Memory B cell (primary cell): Measurements from ENCODE around the gene SORCS1.

Source experiments
- ATAC-seq: fragments of 150-1000 bp; cut with Tn5 transposase; 2 replicates; pipeline ENCODE4 v1.10.0; 2021; ENCODE audit warnings: low read depth, mild to moderate bottlenecking, moderate library complexity
- DNase-seq, 2 donors: peaks; one replicate each; pipeline ENCODE4 v3.0.0; 2022; ENCODE audit warnings: low spot score in 2 of 2
- H3K27ac Mint-ChIP-seq: one replicate; pipeline ENCODE4 v1.8.0; 2022; ENCODE audit warnings: mild to moderate bottlenecking, moderate library complexity, mixed read lengths
- H3K27me3 Mint-ChIP-seq: one replicate; pipeline ENCODE4 v1.8.0; 2022; ENCODE audit warnings: mixed read lengths
- H3K36me3 Mint-ChIP-seq: one replicate; pipeline ENCODE4 v1.8.0; 2022; ENCODE audit warnings: mild to moderate bottlenecking, mixed read lengths
- H3K4me1 Mint-ChIP-seq: one replicate; pipeline ENCODE4 v1.8.0; 2022; ENCODE audit warnings: mixed read lengths
- H3K4me3 Mint-ChIP-seq: one replicate; pipeline ENCODE4 v1.8.0; 2022; ENCODE audit warnings: mild to moderate bottlenecking, moderate library complexity, mixed read lengths
- H3K9me3 Mint-ChIP-seq: one replicate; pipeline ENCODE4 v1.8.0; 2022; ENCODE audit warnings: mixed read lengths

Gene SORCS1

DNA sequence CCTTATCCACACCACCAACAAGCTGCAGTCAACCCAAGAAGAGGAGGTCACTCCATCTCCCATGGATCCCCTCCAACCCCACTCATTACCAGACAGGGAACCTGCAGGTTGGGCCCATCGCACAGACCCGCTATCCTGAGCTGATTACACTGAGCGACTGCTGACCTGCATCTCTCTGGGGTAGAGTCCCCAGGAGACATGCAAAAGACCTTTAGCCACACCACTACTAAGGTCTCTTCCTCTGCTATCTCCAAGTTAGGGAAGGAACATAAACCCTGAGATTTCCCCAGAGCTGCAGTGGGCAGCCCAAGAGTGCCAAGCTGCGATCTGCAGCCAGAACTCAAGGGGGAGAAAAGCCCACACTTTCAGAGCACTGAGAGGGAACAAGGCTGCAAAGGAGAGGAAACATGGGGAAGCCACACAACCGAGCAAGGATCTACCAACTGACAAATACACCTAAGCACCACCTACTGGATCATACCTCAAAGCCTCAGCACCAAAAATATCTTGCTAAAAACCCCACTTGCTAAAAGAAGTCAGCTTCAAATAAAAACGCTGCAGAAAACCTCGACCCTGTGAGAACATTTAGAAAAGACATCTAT lies 298.2 kb downstream of the SORCS1 start:
- Mint-ChIP-seq H3K27me3 (no peaks in the 10 kb centered on the region), H3K36me3 (no peaks in the 10 kb centered on the region), H3K4me3 (no peak overlapping the region), H3K9me3 (peaks cover 2% of the 10 kb centered on the region), H3K27ac (no peak overlapping the region), H3K4me1 (no peaks in the 10 kb centered on the region)
- ATAC-seq (no peak), DNase-seq (no peak)

DNA sequence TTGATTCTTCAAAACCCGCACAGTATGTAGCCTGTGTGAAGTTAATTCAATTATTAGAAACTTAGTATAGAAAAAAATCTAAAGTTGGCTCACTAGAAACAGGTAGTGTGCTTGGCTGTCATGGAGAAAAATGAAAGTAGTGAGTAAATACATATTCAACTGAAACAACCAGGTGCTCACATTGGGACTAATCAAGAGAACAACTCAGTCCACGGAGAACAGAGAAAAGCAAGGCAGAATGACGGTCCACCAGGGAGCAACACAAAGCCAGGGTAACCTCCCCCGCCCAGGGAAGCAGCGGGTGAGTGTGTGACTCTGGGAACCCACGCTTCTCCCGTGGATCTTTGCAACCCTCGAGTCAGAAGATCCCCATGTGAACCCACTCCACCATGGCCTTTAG lies 300.5 kb downstream of the SORCS1 start:
- H3K4me1 Mint-ChIP-seq = no peaks in the 10 kb centered on the region
- no peaks in the 10 kb centered on the region for H3K36me3 Mint-ChIP-seq

DNA sequence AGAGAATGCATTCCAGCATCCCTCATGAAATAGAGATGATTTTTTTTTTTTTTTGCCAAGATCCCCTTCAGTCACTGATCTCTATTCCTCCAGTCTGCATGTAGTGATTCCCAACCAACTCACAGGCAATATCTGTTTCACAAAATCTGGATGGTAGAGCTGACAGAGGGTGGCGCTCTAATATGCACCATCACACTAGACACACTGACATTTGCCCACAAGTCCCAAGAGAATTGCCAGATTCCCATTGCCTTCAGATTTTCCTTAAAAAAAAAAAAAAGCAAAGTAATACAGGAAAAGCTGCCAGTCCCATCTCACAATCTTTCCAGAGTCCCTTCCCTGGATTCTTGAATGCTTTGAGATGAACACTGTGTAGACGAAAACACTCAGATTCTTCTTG lies 301.0 kb downstream of the SORCS1 start:
- DNase-seq = no peak
- H3K9me3 Mint-ChIP-seq = peaks cover 2% of the 10 kb centered on the region
- ATAC-seq = no peak
- H3K4me3 Mint-ChIP-seq = no peak overlapping the region
- H3K27ac Mint-ChIP-seq = no peak overlapping the region
- H3K36me3 Mint-ChIP-seq = no peaks in the 10 kb centered on the region
- H3K27me3 Mint-ChIP-seq = peaks cover 4% of the 10 kb centered on the region
- H3K4me1 Mint-ChIP-seq = no peaks in the 10 kb centered on the region

More for the DNA sequence above, 300.5 kb downstream of the SORCS1 start:
- Mint-ChIP-seq H3K9me3 (peaks cover 2% of the 10 kb centered on the region), H3K27me3 (peaks cover 4% of the 10 kb centered on the region), H3K4me3 (no peak overlapping the region), H3K27ac (no peak overlapping the region)
- no peak for DNase-seq
- no peak for ATAC-seq

DNA sequence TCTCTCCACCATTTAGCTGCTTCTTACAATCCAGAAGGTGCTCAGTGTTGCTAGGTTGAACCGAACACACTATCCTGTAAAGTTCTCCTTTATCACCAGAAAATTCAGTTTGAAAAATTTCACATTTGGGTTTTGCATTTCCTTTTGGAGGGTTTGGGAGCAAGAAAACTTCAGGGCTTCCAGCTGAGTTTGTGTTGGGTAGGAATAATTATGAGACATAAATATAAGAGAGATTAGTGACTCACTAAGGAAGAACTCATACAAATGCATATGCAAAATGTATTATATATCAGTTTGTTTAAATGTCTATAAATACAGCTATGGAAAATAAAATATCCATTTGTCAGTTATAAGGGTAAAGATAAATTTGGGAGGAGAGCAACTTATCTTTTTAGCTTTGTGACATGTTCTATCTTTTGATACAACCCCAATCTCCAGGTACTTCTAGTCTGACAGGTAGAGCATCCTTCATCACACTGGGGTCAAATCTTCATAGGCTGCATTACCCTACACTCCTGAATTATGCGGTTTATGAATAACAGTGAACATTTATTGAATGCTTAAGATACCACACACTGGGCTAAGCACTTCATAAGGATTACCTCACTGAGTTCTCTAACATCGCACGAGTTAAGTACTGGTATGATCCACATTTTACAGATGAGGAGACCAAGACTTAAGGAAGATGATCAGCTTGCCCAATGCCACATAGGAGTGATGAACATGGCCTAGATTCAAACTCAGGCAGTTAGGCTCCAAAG lies 304.4 kb downstream of the SORCS1 start:
- H3K9me3 Mint-ChIP-seq = peaks cover 6% of the 10 kb centered on the region
- H3K36me3 Mint-ChIP-seq = no peaks in the 10 kb centered on the region
- DNase-seq (no peak), ATAC-seq (no peak)
- H3K4me3 Mint-ChIP-seq = no peak overlapping the region
- no peak overlapping the region for H3K27ac Mint-ChIP-seq
- H3K4me1 Mint-ChIP-seq = no peaks in the 10 kb centered on the region
- peaks cover 6% of the 10 kb centered on the region for H3K27me3 Mint-ChIP-seq

DNA sequence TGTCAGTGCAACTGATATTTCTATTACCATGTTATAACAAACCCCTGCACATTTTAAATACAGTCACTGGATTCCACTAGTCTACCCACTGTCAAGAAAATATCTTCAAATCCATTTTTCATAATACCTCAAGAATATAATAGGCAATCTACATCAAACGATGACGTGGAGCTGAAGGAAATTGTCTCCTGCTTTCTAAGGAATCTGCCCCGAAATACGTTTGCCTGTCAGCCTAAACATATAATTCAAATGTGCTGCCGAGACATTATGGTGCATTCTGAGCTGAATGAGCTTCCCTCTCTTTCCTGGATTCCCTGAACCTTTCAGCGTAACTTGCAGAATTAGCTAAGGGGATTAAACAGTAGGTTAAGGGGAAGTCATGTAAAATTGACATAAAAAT lies 306.8 kb downstream of the SORCS1 start:
- Mint-ChIP-seq H3K4me1 (no peaks in the 10 kb centered on the region), H3K36me3 (no peaks in the 10 kb centered on the region), H3K27ac (no peak overlapping the region), H3K4me3 (no peak overlapping the region), H3K9me3 (peaks cover 11% of the 10 kb centered on the region), H3K27me3 (peaks cover 8% of the 10 kb centered on the region)
- no peak for DNase-seq
- ATAC-seq = no peak

DNA sequence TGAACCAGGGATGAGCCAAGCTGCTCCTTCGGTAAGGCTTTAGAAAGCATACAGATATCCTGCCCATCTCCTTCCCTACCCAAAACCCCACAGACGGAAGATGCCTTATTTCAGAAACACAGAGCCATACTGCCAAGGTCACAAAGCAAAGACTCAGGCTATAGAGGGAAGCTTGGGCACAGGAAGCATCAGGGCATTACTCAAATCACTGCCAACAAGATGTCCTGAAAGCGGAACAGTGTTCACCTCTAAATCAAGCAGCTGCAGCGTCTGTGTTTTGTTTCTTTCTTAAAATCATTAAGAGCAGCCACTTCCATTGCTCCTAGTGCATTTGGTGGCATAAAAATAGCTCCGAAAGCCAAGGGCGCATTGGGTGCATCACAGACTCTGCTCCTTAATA lies 307.3 kb downstream of the SORCS1 start:
- Mint-ChIP-seq H3K27ac (no peak overlapping the region), H3K36me3 (no peaks in the 10 kb centered on the region), H3K4me1 (no peaks in the 10 kb centered on the region), H3K9me3 (peaks cover 11% of the 10 kb centered on the region), H3K27me3 (peaks cover 8% of the 10 kb centered on the region), H3K4me3 (no peak overlapping the region)
- ATAC-seq (no peak), DNase-seq (no peak)

DNA sequence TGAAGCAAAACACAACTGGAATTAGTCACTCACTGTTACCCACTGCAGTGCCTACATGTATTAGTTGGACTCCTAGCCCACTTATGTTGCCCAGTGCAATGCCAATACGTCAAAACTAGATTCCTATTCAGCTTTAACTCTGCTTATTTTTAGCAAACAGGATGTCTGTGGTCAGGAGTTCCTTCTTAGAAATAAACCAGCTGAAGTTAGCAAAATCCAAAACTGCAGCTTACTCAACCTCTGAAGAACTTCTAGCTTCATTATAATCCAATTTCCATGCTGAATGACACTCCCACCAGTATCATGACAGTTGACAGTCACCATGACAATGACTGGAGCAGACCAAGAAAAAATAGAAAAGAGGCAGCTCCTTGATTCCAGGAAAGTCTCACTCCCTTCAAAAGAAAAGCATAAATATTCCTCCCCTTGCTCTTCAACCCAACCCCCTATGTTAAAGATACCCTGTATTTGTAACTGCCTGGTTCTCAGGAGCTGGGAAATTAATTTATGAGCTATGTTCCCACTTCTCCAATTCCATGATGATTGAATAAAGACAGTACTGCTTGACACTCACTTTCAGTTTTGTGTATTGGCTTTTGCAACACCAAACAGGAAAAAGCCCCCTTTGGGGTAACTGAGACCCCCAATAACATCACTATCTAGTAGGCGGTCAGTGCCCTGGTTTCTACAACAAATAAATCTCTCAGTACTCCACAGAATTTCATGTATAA lies 327.4 kb downstream of the SORCS1 start:
- no peaks in the 10 kb centered on the region for H3K27me3 Mint-ChIP-seq
- ATAC-seq (no peak), DNase-seq (no peak)
- no peaks in the 10 kb centered on the region for H3K36me3 Mint-ChIP-seq
- H3K4me3 Mint-ChIP-seq = no peak overlapping the region
- no peak overlapping the region for H3K27ac Mint-ChIP-seq
- H3K4me1 Mint-ChIP-seq = no peaks in the 10 kb centered on the region
- no peaks in the 10 kb centered on the region for H3K9me3 Mint-ChIP-seq

DNA sequence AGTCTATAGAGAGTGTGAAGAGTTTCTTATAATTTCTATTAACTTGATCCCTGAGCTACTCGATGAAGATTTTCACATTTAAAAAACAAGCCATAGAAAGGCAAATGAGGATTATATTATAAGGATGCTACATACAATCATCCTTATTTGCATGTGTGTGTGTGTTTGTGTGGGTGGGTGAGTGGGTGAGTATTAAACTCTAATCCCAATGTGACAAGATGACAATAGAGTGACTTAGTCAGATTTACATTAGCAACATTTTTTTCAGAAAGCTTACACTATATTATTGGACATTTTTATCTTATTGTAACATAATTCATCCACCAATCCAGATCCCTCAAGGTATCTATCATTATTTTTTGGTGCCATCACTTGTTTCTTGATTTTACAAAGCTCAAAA lies 331.7 kb downstream of the SORCS1 start:
- no peak overlapping the region for H3K27ac Mint-ChIP-seq
- no peak overlapping the region for H3K4me3 Mint-ChIP-seq
- H3K27me3 Mint-ChIP-seq = no peaks in the 10 kb centered on the region
- no peaks in the 10 kb centered on the region for H3K36me3 Mint-ChIP-seq
- H3K9me3 Mint-ChIP-seq = no peaks in the 10 kb centered on the region
- no peak for ATAC-seq
- DNase-seq = no peak
- no peaks in the 10 kb centered on the region for H3K4me1 Mint-ChIP-seq

DNA sequence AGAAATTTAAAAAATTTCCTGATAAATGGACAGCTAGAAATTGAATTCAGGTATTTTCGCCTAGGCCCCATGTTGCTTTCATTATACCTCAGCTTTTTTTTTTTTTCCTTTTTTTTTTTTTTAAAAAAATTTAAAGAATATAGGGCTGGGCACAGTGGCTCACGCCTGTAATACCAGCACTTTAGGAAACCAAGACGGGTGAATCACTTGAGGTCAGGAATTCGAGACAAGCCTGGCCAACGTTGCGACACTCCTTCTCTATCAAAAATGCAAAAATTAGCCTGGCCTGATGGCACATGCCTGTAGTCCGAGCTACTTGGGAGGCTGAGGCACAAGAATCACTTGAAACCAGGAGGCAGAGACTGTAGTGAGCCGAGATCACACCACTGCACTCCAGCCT lies 334.0 kb downstream of the SORCS1 start:
- H3K27me3 Mint-ChIP-seq = no peaks in the 10 kb centered on the region
- no peak for DNase-seq
- no peak overlapping the region for H3K27ac Mint-ChIP-seq
- no peaks in the 10 kb centered on the region for H3K9me3 Mint-ChIP-seq
- H3K4me1 Mint-ChIP-seq = no peaks in the 10 kb centered on the region
- H3K36me3 Mint-ChIP-seq = no peaks in the 10 kb centered on the region
- ATAC-seq = no peak
- H3K4me3 Mint-ChIP-seq = no peak overlapping the region

DNA sequence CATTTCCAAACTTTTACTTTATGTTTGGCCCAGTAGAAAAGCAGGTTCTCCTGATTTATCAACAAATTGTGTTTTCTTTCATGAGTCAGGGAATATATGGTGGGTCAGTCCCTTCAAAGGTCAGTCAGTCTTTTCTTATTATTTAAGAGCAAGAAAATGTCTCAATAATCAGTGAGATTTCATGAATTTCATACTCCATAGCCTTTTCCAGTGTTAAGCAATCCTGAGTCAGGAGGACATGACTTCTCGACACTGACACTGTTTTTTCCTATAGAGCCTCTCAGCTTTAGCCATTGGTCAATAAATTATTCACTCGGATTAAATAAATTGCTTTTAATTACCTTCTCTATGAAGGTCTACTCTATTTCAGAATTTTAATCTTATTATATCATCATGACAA lies 334.5 kb downstream of the SORCS1 start:
- ATAC-seq = no peak
- no peak for DNase-seq
- H3K9me3 Mint-ChIP-seq = no peaks in the 10 kb centered on the region
- no peak overlapping the region for H3K27ac Mint-ChIP-seq
- H3K36me3 Mint-ChIP-seq = no peaks in the 10 kb centered on the region
- no peaks in the 10 kb centered on the region for H3K4me1 Mint-ChIP-seq
- H3K4me3 Mint-ChIP-seq = no peak overlapping the region
- H3K27me3 Mint-ChIP-seq = no peaks in the 10 kb centered on the region

DNA sequence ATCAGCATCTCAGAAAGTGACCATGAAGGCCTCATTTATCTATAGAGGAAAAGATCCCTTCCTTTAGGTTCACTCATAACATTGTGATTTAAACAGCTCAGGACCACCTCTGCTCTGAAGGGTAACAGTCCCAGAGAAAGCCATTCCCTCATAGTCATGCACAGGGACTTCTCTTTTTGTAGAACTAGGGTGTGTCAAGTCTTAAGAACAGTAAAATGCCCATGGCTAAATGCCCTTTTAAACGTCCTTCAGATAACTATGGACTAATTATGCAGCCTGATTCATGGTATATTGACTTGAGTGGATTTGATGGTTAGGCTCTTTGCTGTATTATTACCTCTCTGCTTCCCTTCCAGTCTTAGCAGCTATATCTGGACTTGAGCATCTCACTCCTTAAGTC lies 337.8 kb downstream of the SORCS1 start:
- Mint-ChIP-seq H3K9me3 (no peaks in the 10 kb centered on the region), H3K27ac (no peak overlapping the region), H3K36me3 (no peaks in the 10 kb centered on the region), H3K4me1 (no peaks in the 10 kb centered on the region), H3K4me3 (no peak overlapping the region), H3K27me3 (no peaks in the 10 kb centered on the region)
- ATAC-seq (no peak), DNase-seq (no peak)

DNA sequence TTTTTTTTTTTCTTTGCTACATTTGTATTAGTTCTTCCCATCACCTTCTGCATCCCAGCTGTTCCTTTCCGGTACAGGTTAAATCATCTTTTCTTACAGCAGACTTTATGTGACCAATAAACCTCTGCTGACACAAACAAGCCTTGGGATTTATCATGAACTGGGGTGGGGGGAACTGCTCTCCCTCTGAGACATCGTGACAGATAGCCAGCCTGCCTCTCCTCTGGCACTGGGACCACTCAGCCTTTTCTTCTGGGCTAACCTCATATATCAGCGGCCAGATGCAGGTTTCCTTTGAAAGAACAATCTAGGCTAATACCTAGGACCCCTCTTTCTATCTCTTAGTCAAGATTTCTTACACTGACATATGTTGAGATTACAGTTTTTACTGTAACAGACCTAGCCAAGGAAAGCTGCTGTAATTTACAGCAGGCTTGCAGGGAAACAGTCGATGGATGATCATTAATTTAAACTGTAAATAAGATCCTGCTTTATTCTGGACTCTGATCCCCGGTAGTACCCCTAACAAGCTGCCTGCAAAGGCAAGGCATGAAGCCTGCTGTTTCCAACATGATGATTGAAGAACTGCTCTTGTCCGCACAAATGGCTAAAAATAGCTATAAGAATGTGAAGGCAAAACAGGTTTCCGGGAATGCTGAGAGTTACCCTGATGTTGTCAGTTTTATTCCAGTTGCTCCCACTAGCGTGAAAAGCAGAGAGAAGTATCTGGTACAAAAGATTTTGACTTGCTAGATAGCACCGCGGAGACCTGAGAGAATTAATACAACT lies 338.7 kb downstream of the SORCS1 start:
- H3K4me1 Mint-ChIP-seq = no peaks in the 10 kb centered on the region
- H3K27ac Mint-ChIP-seq = no peak overlapping the region
- no peaks in the 10 kb centered on the region for H3K36me3 Mint-ChIP-seq
- H3K4me3 Mint-ChIP-seq = no peak overlapping the region
- H3K27me3 Mint-ChIP-seq = no peaks in the 10 kb centered on the region
- no peak for ATAC-seq
- no peak for DNase-seq
- no peaks in the 10 kb centered on the region for H3K9me3 Mint-ChIP-seq

DNA sequence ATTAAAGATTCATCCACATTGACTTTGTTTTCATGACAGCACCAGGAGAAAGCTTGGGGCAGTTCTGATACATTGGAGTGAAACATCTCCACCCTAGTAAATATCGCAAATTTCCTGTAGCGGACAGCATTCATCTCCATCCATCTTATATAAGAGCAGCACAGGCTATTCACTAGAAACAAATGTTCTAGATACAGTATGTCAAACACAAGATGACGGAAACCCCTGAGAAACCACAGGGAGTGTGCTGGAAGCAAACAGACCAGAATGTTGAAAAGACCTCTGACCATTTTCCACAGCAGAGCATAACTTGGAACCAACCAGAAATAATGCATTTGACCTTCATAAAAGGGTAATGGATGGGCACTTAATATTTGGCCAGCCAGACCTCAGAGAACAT lies 343.9 kb downstream of the SORCS1 start:
- no peak for ATAC-seq
- Mint-ChIP-seq H3K4me3 (no peak overlapping the region), H3K9me3 (peaks cover 1% of the 10 kb centered on the region), H3K27ac (no peak overlapping the region), H3K36me3 (no peaks in the 10 kb centered on the region), H3K4me1 (no peaks in the 10 kb centered on the region), H3K27me3 (no peaks in the 10 kb centered on the region)
- DNase-seq = no peak

DNA sequence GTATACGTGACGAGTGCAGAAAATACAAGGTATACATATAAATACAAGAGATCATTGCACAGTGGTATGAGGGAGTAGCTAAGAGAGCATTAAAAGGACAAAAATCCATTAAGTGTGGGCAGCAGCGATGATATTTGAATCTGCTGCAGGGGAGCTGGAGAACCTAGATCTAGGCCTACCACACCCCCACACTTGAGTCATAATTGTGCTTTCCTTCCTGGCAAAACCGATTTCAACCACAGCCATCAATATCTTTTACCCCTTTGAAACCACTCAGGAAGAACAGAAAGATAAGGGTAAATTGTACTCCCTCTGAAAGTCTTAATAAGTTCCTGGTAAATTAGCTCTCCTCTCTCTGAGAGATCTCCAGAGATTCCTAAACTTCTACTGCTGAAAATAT lies 345.0 kb downstream of the SORCS1 start:
- H3K4me3 Mint-ChIP-seq = no peak overlapping the region

More for the DNA sequence above, 345.0 kb downstream of the SORCS1 start:
- DNase-seq (no peak), ATAC-seq (no peak)
- Mint-ChIP-seq H3K27me3 (no peaks in the 10 kb centered on the region), H3K27ac (no peak overlapping the region), H3K4me1 (no peaks in the 10 kb centered on the region), H3K36me3 (no peaks in the 10 kb centered on the region), H3K9me3 (peaks cover 1% of the 10 kb centered on the region)
